Ecto neural progenitor cell (in vitro differentiated cells): ENCODE measurements around the gene TMEM135.

Experiments used
- DNase-seq: peaks from one replicate; pipeline ENCODE4 v3.0.0-alpha.2; 2018; ENCODE audit warnings: low spot score

TMEM135 gene

GRCh38 chr11:87356428-87356827 is 318.7 kb downstream of the TMEM135 start:
- DNase-seq = no peak

DNA sequence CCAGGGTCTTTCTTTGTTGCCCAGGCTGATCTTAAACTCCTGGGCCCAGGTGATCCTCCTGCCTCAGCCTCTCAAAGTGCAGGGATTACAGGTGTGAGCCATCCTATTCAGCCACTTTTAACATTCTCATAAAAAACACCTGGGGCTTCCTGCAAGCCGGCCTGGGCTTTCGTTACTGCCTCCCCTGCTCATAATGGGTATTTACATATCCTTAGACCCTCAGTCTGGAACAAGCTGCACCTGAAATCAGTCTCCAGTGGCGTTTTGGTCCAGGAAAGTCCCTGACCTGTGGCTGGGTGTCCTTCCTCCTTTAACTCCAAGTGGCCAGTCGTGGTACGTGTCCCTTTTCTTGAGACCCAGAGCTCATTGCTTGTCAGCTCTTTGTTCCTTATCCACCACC is 320.7 kb downstream of the TMEM135 start:
- DNase-seq = no peak

DNA sequence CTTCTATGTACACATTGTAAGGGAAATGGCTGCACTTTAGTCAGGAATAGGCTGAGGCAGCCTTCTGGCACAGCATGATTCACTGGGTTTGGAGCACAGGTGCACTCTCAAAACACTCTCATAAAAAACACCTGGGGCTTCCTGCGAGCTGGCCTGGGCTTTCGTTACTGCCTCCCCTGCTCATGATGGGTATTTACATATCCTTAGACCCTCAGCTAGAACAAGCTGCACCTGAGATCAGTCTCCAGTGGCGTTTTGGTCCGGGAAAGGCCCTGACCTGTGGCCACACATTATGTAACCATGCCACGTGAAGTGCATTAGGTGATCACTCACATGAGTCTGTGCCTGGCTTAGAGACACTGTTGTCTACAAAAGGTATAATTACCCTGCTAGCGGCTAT is 321.7 kb downstream of the TMEM135 start:
- no peak for DNase-seq

GRCh38 chr11:87361891-87362290 is 324.2 kb downstream of the TMEM135 start:
- no peak for DNase-seq

GRCh38 chr11:87366346-87366745 is 328.6 kb downstream of the TMEM135 start:
- DNase-seq = no peak

- DNase-seq = no peak
Observed at GRCh38 chr11:87366763-87367405, 329.1 kb downstream of the TMEM135 start.

DNA sequence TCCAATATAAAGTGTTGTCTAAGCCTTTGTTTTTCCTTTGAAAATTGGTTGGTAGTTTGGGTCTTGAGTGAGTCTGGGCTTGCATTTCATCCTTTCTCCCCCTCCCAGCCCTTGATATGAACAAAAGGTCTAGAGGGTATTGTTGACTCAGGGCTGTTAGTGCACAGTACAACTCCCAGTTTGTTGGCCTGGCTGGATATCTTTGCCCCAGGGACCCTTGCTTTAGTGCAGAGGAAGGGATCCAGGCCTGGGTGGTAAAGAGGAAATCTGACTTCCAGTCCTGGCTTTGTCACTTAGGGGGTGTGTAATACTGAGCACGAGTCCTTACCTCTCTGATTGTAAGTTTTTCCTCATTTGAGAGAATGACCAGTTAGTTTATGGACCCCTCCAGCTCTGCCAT is 330.4 kb downstream of the TMEM135 start:
- DNase-seq = no peak

DNA sequence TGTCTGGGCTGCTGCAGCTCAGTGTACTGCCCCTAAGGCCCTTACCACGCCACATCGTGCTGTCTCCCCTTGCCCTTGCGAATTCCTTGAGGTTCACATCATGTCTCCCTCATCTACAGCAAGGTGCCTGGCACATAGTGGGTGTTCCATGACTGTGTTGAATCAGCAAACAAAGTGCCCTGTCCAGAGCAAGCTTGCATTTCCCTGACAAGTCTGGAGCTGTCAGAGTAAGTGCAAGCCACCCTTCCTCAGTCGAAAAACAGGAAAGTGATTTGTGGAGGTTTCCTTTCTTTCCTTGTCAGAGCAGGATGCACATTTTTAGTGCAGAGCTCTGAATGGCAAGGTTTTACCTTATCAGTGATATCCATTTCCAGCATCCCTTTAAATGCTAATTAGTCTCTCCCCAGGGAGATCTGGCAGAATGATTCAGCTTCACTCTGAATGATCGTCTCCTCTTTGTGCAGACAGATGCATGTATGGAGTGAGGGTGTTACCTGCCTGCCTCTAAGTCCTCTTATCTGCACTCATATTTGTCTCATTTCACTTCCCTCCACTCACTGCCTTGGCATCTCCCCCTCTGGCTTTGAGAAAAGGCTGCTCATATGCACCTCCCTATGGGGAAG is 331.2 kb downstream of the TMEM135 start:
- no peak for DNase-seq

GRCh38 chr11:87369888-87370287 is 332.2 kb downstream of the TMEM135 start:
- no peak for DNase-seq

DNA sequence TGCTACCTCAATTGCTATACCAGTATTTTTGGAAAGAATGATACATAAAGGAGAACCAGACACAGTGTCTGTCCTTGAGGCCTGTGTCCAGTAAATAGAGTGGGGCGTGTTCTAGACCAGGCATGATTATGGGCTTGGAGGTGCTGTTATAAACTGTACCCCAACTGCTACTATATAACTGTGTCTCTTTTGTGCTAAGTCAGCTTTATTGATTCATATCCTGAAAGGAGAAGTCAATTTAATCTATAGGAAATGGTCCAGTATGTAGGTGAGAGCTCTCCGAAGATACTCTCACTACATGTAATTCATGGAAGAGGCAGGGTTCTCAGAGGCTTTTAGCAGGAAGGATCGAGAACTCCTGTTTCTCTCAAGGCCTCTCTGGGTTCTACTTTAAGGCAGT is 334.3 kb downstream of the TMEM135 start:
- no peak for DNase-seq
